Stimulated activated CD4-positive, alpha-beta T cell treated with anti-CD3 and anti-CD28 coated beads, TNF-alpha, amount 100 ng/mL, for 24 hours (primary cell): ENCODE data around the gene FLOT1.
"Not testable (repeated sequence)": the region's sequence is repeated elsewhere in the genome, so short reads cannot be mapped to it uniquely, and the experiment has no call there.

Experiments
- DNase-seq, 3 experiments: peaks; one replicate each; pipeline ENCODE4 v3.0.0-alpha.2; 2020; ENCODE audit warnings: low read depth in 3 of 3

Gene FLOT1

GRCh38 chr6:30767158-30767943 is 24.9 kb upstream of the FLOT1 start:
- no peak for DNase-seq

DNA sequence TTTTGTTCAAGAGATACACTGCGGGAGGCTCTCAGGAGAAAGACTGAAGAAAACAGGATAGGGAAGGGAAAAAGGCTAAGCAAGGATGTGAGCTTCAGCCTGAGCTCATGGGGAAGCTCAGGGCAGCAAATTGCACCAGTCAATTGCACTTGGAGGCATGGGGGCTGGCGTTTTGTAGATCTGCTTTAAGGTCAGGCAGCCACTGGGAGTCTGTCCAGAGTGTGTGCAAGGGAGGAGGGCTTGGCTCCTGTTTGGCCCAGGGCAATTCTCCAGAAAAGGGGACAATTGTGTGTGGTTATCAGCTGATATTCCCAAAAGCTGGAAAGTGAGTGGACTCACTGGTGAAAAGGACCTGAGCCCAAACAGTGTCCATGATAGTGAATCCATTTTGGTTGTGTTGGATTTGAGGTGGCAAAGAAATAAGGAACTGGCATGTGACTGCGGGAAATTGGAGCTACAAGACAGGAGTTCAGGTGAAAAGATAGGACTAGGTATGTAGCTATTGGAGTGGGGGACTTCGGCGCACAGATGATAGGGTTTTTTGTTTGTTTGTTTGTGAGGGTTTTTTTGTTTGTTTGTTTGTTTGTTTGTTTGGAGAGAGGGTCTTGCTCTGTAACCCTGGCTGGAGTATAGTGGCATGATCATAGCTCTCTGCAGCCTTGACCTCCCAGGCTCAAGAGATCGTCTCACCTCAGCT is 24.1 kb upstream of the FLOT1 start:
- no peak for DNase-seq

DNA sequence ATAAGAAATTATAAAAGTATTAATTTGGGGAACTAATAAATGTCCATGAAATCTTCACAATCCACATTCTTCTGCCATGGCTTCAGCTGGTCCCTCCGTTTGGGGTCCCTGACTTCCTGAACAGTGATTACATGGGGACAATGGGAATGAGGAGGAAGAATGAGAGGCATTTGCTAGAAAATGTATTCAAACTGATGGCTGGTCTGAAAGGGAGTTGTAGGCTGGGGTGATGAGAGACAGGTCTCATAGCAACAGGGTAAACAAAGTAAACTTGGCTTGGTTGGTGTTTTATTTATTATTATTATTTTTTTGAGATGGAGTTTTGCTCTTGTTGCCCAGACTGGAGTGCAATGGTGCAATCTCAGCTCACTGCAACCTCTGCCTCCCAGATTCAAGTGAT is 23.0 kb upstream of the FLOT1 start:
- DNase-seq: not testable (repeated sequence)

GRCh38 chr6:30764490-30765043 is 22.1 kb upstream of the FLOT1 start:
- not testable (repeated sequence) for DNase-seq

GRCh38 chr6:30763618-30764489 is 21.4 kb upstream of the FLOT1 start:
- no peak for DNase-seq

- DNase-seq: no peak
These were observed 20.7 kb upstream of the FLOT1 start for GRCh38 chr6:30763155-30763617.

DNA sequence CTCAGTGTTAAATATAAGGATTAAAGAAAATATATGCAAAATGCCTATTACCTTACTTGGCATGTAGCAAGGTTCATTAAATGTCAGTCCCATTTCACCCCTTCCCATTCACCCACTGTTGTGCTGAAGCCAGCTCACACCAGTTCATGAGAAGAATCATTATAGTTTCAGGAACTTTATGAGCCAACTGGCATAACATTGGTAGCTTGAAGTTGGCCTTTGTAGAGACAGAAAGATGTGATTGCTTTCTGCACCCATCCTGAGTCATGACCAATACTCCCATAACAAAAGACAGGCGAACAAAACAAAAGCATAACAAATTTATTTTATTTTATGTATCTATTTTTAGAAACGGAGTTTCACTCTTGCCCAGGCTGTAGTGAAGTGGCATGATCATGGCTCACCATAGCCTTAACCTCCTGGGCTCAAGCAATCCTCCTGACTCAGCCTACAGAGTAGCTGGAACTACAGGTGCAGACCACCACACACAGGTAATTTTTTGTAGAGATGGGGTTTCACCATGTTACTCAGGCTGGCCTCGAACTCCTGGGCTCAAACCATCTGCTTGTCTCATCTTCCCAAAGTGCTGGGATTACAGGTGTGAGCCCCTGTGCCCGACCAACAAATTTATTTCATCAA is 19.4 kb upstream of the FLOT1 start:
- DNase-seq: no peak

DNA sequence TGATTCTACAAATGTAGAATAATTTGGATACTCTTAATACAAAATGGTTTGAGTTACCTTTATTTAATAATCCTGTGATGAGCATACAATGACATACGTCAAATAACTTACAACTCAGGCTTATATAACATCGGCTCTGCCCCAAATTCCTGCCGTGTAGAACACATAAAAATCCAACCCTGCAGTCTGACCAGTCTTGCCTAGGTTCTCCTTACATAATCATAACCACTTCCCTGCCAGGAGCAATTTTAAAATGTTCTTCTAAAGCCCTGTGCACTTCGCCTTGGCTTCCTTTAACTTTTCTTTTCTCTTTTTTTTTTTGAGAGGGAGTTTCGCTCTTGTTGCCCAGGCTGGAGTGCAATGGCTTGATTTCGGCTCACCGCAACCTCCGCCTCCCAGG is 18.1 kb upstream of the FLOT1 start:
- no peak for DNase-seq

GRCh38 chr6:30759575-30760239 is 17.2 kb upstream of the FLOT1 start:
- DNase-seq: no peak

DNA sequence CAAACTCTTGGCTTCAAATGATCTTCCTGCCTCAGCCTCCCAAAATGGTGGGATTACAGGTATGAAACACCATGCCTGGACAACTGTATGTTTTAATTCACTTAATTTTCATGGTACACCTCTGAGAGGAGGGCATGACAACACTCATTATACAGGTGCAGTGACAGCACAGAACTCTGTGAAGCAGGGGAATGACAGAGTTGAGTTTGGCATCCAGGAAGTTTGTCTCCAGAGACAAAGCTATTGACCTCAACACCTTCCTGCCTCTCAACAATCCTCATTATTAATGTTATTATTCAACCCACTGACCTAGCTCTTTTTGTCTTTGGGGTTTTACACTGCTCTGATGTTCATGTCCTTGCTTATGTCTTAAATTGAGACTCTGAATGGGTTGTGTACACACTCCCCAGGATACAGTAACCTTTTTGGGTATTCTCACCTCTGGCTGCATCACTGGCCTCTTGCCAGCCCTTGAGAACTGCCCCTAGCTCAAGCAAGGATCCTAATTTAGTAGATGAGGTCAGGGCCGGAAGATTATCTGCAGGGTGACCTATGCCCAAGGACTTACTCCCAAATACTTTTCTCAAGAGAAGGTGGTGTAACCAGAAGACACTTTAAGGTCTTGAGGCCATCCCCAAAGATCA is 14.9 kb upstream of the FLOT1 start:
- DNase-seq: no peak

DNA sequence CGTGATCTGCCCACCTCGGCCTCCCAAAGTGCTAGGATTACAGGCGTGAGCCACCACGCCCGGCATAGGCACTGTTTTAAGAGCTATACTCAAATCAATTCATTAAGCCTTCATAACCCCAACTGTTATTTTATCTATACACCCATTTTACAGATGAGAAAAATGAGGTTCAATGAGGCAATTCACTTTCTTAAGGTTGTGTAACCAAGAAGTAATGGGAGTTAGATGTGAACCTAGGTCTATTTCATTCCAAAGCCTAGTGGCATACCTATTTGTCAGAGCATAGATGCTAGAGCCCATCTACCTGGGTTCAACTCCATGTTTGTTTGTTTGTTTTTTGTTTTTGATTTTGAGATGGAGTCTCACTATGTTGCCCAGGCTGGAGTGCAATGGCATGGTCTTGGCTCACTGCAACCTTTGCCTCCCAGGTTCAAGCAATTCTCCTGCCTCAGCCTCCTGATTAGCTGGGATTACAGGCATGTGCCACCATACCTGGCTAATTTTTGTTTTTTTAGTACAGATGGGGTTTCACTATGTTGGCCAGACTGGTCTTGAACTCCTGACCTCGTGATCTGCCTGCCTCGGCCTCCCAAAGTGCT is 14.0 kb upstream of the FLOT1 start:
- not testable (repeated sequence) for DNase-seq

DNA sequence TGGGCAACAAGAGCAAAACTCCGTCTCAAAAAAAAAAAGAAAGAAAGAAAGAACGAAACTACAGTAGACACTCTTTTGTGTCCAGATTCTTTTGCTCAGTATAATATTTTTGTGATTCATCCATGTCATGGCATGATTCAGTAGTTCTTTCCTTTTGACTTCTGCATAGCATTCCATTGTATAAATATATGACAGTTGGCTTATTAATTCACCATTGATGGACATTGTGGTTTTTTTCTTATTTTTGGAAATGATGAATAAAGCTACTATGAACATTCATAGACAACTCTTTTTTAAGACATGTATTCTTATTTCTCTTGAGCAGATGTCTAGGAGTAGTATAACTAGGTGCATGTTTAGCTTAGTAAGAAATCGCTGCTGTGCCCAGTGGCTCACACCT is 12.1 kb upstream of the FLOT1 start:
- no peak for DNase-seq

DNA sequence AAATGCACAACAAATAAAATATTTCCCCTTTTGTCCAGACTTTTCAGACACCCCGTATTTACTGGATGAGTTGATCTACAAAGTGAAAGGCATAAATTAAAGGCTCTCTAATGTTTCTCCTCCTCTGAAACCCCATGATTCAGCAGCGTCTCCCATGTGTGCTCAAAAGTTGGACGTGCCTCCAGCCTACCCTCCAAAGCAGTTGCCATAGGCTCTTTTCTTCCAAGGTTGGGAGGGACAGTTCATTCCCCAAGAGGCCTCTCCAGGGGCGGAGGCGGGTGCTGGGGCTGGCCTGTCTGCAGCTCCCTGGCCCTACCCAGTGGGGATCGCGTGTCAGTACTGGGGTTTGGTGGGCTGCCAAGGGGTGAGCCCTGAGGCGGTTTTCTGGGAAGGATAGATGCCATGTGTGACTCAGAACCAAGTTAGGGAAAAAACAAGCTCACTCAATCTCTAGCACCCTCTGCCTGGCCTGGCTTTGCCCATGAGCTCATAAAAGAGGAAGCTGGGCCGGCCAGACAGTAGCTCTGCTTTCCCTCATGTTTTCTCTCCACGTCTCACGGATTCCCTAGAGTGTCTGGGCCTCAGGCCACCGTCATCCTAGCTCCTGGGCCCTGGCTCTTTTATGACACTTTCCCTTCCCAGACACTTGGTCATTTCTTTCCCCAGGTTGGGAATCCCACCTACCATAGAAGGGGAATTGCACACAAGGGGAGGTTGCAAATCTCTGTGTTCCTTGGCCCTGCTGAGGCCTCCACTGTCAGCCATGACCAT is 9.9 kb upstream of the FLOT1 start:
- no peak for DNase-seq

GRCh38 chr6:30750379-30750668 is 7.8 kb upstream of the FLOT1 start:
- DNase-seq: no peak

GRCh38 chr6:30749554-30750378 is 7.3 kb upstream of the FLOT1 start:
- no peak for DNase-seq

- no peak for DNase-seq
These were observed 6.5 kb upstream of the FLOT1 start for GRCh38 chr6:30748851-30749540.

DNA sequence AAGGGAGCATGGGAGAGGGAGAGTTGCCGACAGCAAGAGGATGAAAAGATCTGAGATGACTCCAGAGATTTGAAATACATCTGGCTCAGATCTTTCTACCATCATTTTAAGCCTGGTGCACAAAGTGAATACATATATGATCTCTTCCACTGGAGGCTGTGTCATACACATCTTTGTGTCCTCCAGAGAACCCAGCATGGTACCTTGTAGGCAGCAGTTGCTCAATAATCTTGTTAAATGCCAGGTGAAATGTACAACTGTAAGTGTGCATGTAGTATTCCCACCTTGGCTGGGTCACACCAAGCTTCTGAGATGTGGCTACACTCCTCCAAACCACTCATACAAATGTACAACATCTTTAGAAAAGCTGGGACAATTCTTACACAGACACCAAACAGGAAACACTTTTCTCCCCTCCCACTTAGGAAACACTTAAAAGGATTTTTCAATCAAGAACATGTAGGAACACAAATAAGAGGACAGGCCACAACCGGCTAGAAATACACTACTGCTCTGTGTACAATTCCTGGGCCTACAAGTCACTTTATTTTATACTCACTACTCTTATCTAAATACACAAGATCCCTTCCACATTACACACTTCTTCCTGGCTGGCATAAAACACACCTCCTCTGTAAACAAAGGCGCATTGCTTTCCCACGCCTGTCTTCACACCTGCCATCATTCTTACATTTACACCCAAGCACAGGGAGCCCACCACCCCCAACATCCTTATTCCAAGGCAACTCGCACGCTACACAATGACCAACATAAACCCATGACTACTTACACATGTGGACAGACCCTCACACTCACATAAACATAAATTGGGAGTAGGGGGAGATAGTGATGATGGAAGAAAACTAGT is 5.6 kb upstream of the FLOT1 start:
- no peak for DNase-seq
